Amygdala (tissue), 56 donors: ENCODE results near the gene AKT1S1.

Experiments
- DNase-seq, 56 donors: peaks; one replicate each; lab custom pipeline; 2025; lab: John Stamatoyannopoulos, UW

The AKT1S1 gene

DNA sequence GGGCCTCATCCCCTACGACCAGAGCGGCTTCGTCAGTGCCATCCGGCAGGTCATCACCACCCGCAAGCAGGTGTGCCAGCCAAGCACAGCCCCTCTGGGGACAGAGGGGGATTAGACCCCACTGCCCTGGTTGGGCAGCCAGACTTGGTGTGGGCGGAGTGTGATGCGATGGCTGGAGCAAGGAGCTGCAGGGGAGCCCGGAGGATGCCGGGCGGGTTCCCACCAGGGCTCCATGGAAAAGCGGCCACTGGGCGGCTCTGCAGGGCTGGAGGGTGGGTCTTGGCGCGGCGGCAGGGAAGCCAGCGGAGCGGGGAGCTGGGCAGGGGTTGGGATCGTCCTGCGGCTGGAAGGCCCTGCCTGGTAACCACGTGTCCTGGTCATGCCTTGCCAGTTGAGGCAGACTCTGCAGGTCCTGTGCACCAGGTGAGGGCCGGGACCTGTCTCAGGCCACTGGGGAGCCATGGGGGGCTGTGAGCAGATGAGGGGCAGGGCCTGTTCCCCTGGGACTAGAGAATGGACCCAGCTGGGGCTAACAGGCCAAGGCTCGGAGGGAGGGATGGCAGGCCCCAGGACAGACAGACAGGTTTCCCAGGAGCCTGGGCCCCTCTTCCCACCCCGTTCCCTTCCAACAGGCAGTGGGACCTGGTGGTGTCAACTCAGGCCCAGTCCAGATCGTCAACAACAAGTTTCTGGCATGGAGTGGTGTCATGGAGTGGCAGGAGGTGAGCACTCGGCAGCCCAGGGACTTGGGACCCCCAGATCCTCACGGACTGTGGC, 19.9 kb downstream of the AKT1S1 start:
- no peak for DNase-seq

DNA sequence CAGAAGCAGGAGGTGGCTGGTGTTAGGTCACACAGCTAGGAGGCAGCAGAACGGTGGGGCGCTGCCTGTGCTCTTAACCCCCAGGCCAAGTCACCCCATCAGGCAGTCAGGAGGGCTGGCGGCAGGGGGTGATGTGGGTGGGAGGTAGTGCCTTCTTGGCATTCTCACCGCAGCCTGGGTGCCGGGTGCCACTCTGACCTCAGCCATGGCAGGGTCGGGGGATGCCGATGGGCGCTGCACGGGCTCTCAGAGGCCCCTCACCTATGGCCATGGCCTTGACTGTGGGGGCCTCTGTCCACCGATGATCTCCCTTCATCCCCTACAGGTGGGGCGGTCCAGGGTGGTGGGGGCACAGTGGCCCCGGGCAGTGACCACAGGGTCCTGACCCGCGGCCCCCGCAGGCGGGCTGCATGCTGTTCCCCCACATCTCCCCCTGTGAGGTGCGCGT, 20.6 kb downstream of the AKT1S1 start:
- no peak for DNase-seq

DNA sequence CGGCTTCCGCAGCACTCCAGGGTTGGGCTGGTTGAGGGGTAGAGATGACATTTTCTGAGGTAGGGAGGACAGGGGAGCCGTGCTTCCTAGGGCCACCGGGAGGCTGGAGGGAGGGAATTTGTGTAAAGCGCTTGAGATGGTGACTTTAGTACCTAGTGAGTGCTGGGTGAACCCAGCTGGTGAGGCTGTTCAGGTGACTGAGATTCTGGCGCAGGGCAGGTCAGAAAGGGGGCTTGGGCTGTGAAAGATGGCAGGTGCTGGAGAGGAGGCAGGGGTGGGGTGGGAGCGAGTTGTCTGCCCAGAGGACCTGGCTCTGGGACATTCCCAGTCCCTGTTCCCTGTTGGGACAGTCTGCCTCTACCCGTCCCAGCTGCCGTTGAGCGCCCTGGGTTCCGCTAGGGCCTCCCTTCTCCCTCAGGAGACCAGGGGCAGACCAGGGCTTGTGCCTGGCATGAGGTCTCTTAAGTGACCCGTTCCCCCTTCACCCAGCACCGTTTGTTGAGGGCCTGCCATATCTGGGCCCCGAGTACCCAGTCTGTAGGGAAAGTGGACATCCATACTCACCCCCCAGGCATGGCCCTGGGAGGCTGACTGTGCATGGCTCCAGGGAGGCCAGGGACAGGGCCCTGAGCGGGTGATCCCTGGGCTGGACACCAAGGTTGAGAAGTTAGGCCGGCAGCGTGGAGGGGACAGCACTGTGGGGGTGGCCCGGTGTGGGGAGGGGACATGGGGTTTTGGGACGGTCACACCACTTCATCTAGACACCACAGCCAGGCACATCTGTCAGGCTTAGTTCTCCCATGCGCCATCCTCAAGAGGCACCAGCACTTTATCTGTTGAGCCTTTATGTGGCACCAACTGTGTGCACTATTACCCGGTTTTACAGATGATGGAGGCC, 21.2 kb downstream of the AKT1S1 start:
- DNase-seq = no peak

DNA sequence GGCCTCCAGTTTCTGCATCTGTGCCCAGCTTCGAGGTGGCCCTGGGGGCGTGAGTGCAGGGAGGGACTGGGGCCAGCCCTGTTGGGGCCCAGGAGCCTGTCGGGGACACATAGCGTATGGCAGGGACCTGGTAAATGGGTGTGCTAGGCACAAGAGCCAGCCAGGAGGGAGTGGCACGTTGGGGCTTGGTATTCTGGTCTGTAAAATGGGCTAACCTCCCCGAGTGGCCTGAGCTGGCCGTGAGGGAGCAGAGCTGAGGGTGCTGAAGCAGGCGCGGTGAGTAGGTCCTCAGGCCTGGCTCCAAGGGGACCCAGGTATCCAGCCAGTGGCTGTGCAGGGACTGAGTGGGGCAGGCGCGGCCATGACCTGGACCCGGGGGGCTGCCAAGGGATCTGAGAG, 21.9 kb downstream of the AKT1S1 start:
- no peak for DNase-seq

DNA sequence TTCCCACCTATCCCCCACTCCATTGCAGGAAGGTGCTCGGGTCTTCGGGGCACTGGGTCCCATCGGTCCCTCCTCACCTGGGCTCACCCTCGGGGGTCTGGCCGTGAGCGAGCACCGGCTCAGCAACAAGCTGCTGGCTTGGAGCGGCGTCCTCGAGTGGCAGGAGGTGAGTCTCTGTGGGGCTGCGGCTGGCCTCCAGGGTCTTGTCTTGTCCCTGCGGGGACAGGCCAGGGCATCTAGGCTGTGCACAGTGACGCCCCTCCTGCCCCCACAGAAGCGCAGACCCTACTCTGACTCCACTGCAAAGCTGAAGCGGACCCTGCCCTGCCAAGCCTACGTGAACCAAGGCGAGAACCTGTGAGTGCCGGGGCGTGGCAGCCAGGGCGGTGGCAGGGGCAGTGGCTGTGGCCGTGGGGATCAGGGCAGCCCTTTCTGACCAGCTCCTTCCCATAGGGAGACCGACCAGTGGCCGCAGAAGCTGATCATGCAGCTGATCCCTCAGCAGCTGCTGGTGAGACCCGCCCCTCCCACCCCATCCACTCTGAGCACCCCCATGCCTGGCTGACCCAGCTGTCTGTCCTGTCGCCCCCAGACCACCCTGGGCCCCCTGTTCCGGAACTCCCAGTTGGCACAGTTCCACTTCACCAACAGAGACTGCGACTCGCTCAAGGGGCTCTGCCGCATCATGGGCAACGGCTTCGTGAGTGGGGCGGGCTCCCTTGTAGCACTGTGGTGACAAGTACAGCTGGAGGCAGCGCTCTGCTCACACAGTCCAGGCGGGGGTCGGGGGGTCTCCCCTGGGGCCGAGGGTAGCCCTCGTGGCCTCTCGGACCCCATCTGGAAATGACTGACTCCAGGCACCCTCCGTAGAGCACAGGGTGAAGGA, 22.5 kb downstream of the AKT1S1 start:
- DNase-seq = no peak

DNA sequence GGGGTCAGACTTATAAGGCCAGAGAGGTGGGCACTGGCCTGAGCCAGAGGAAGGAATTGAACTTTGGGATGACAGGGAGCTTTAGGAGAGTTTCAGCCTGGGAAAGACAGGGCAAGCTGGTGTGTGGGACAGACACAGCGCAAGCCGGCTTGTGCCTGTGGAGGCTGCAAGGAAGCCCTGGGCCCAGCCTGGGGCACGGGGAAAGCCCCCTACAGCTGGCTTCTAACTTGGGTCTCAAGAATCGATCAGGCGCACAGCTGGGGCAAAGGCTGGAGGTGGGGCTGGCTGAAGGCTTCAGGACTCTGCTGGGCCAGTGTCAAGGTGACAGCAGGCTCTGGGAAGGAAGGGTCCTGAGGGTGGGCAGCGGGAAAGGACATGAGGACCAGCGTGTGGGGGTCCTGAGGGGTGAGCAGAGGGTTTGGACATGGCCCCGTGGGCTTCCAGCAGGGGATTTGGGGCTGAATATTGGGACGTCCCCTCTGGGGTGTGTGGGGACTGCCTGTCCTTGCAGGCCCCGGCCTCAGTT, 23.2 kb downstream of the AKT1S1 start:
- no peak for DNase-seq

DNA sequence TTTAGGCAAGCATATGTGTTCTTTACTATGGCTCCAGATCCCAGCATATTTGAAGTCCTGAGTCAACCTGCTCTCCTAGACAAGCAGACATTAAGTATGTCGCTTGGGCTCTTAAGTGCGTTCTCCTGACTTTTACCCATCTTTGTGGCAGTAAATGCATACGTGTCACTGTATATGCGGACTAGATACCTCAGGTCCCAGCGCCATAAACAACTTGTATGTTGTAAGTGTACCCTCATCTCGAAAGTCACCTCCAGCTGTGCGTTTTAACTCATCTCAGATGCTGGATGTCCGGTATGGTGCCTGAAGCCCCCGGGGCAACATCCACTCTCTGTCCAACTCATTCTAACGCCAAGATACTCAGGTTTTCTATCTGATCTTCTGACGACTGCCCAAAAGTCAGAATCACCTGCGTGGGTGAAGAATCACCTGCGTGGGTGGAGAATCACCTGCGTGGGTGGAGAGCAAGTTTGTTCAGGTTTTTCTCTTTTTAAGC, 24.5 kb downstream of the AKT1S1 start:
- no peak for DNase-seq

DNA sequence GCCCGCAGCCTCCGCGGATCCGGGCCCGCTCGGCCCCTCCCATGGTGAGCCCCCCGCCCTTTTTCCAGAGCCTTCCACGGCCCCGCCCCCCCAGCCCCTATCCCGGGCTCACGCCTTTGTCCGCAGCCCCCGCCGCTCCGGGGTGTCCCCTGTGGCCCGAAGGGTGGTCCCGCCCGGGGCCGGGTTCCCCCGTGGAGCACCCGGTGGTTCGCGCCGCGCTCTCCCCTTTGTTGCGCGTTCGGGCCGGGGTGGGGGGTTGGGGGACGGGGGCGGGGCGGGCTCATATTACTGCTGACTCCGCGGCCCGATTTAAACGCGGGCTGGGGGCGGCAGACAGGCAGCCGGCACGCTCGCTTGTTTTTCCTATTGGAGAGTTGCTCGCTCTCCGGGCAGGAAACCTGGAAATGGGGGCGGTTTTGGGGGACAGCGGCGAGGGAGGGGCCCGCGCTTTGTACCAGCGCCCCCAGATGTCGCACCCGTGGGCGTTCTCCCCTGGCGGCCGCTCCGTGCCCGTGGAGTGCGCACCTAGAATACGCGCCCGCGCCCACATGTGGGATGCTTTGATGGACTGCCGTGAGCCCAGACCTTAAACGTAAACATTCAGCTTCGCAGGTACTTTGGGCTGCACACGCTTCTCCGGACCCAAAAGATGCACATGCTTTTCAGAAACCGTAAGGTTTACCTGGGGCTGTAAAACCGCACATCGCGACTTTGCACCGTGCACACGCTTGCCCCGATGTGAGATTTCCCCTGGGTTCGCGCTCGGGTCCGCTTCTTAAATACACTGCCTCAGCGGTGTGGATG, 25.5 kb downstream of the AKT1S1 start:
- peak in 16 of 56 donors; percentile 16 to 81 (median 33) for DNase-seq

DNA sequence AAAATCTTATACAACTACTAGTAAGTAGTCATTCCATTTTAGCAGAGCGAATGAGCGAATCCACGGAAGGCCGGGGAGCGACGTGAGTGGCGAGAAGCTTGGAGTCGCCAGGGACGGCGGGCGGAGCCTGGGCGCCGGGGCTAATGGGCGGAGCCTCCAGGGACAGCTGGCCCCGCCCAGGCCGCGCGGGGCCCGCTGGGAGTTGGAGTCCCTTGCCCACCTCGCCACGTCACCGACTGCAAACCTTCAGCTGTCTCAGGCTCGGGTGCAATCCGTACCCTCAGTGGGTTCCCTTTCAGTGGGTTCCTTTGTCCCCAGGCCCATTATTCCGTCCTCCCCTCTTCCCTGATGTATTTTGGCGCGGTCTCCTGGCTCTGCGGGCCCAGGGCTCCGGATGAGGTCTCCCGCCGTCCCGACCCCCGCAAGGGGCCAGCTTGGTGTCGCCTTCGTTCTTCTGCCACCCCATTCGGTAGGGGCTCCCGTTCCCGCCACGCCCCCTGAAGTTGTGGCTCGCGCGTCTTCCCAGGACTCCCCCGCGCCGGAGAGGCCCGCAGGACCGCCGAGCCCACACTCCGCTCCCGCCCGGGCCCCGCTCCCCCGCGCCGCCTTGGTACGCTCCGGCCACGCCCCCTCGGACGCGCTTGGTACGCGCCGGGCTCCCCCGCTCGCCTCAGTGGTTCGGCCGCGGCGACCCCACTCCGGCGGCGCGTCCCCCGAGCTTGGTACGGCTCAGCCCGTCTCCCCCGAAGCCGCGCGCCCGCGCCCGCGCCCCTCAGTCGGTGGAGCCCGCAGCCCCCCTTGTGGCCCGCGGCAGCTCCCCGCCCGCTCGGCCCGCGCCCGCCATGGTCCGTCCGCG, 26.4 kb downstream of the AKT1S1 start, which contains the start of gene PTOV1:
TSS of gene PTOV1 (plus strand) at position 673 of the 856 bp plus-strand sequence.
- peak; percentile 16 to 96 (median 90) for DNase-seq

DNA sequence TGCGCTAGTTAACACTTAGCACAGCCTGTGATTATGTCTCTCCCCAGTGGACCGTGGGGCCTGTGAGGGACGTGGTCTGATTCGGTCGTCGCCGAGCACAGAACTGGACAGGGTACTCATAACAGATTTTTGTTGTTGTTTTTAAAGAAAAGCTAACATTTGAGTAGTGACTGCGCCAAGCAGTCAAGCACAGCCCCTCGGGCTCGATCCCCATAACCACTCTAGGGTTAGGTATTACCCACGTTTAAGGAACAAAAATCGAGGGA, 27.0 kb downstream of the AKT1S1 start:
- no peak for DNase-seq

DNA sequence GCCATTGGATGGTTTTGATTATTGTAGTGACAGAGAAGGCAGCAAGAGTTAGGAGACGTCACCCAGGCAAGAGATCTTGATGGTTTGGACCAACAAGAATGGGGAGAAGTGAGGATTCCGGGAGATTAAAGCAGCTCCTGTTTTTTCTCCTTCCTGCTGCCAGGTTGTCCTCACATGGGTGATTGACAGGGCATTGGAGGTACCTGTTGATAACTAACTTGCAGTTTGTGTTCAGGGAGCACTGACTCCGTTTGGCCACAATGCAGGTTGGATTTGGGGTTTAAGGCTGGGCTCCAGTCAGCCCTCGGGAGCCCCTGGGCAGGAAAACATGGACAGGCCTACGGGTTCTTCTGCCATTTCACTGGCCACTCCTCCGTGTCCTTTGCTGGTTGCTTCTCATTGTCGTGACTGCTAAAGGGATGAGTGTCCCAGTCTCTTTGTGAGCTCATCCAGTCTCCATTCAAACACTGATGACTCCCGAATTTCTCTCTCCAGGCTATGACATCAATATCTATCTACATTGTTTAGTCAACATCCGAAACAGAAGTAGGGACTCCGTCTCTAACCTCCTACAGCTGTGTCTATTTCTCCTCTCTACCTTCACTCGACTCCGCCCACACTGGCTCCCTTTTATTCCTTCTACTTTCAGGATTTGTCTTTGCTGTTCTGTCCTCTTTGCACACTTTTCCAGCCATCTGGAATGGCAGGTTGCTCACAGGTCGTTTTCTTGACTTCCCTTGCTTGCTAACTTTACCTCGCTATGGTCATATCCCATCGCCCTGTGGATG, 27.5 kb downstream of the AKT1S1 start:
- no peak for DNase-seq

DNA sequence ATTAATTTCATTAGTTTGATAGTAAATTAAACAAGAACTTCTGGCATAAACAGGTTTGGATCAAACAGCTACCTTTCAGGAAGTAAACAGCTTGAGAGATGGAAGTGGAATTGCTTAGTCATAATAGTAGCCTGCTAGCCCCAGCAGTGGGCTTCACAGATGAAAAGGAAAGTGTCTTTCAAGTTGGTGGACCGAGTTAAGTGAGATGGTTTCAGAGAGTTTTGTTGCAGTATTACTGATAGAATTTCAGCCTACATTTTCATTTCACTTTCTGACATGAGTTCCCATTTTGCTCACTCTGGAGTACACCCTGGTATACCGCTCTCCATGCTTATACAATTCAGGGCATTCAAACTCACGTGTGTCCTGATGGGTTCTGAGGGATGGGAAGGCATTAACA, 28.2 kb downstream of the AKT1S1 start:
- no peak for DNase-seq

DNA sequence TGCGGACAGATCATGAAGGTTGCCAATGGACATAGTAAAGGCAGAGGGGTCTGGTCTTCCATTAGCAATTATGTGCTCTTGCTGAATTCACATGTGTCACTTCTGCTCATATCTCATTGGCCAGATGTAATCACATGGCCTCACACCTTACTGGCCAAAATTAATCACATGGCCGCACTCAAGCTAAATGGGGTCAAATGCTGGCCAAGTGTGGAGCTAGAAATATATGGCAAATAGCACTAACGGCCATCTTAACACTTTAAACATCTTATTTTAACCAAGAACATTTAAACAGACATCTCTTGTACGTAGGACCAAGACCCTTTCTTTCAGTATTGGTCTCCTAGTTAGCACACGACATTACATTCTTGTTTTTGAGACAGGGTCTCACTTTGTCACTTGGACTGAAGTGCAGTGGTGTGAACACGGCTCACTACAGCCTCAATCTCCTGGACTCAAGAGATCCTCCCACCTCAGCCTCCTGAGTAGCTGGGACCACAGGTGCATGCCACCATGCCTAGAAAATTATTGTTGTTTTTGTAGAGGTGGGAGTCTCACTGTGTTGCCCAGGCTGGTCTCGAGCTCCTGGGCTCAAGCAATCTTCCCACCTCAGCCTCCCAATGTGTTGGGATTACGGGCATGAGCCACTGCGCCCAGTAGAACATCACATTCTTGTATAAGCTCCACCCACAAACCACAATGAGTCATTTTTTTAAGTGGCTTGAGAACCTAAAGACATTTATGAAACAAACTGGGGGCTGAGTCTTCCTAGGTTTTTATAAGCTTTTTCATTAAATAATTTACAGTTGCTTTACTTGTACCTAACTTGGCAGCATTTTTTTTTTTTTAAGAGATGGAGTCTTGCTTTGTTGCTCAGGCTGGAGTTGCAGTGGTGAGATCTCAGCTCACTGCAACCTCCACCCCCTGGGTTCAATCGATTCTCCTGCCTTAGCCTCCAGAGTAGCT, 29.1 kb downstream of the AKT1S1 start:
- no peak for DNase-seq

DNA sequence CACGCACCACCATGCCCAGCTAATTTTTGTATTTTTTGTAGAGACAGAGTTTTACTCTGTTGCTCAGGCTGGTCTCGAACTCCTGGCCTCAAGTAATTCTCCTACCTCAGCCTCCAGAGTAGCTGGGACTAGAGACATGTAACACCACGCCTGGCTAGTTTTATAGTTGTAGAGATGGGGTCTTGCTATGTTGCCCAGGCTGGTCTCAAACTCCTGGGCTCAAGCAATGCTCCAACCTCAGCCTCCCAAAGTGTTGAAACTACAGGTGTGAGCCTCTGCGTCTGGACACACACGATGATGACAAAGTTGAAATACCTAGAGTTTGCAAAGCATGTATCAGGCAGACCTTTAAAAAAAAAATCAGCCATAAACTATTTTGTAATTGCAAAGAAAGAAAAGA, 30.7 kb downstream of the AKT1S1 start:
- DNase-seq = no peak

DNA sequence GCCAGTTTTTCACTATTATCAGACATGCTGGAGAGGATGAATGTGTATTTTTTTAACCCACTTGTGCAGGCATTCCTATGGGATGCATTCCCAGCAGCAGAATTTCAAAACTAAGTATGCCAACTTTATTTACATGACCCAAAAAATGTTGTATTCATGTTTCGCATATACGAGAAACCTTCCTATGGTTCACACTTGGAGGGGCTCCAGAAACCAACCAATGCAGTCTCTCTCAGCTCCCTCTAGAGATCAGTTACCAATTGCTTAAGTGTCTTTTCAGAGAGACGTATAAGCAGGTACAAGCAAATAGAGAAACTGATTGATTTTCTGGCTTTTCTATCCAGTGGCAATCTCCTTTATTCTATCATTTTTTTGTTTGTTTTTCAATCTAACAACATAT, 31.7 kb downstream of the AKT1S1 start:
- no peak for DNase-seq
